GM12878 (cell line): Measurements from ENCODE around the gene SPON2. TPM values are rescaled to one million over a fixed set of nuclear protein-coding genes. Genes with fewer than 3 reads are reported as not detected.

ENCODE experiments used
- ATAC-seq: fragments of 200-7000 bp; cut with Tn5 transposase; 3 replicates; pipeline ENCODE4 v1.9.1; 2020; ENCODE audit warnings: mild to moderate bottlenecking, moderate library complexity
- BruUV-seq: library from RNA; stranded (reverse); fragments of 400-500 nt; replicated peaks from 2 replicates; lab custom pipeline; 2021; lab: Mats Ljungman, UMichigan
- CTCF ChIA-PET: fragments of 300-600 bp; sonication (Branson Sonifier 250); formaldehyde crosslinking; extraction: SDS; loops from one replicate; lab custom pipeline; 2021; ENCODE audit warnings: inconsistent platforms; lab: Yijun Ruan, JAX
- POLR2A ChIA-PET: fragments of 350-600 bp; formaldehyde crosslinking; extraction: SDS; loops from one replicate; lab custom pipeline; 2021; ENCODE audit warnings: inconsistent platforms; lab: Charles Lee
- RAD21 ChIA-PET: fragments of 300-600 bp; sonication (Branson Sonifier 250); formaldehyde crosslinking; loops from one replicate; lab custom pipeline; 2023; ENCODE audit warnings: antibody characterized with exemption; ENCODE audit not compliant: unreplicated experiment; lab: Charles Lee
- SMC1A ChIA-PET: fragments of 300-600 bp; sonication (Branson Sonifier 250); formaldehyde crosslinking; loops from one replicate; lab custom pipeline; 2023; ENCODE audit not compliant: unreplicated experiment, uncharacterized antibody; lab: Charles Lee
- DNase-seq: peaks from one replicate; pipeline ENCODE4 v3.0.0-alpha.2; 2011; ENCODE audit warnings: low read depth, low spot score
- FAIRE-seq: peaks from 3 replicates; lab custom pipeline; 2011; peaks lifted over from hg19 to GRCh38; lab: Jason Lieb, UNC
- H2AFZ ChIP-seq: 2 replicates; pipeline ENCODE4 v1.6.0; 2011; ENCODE audit warnings: low read depth, low read length, control low read depth; ENCODE audit not compliant: control insufficient read depth
- H3K27ac ChIP-seq: 2 replicates; pipeline ENCODE4 v1.5.1; 2011; ENCODE audit warnings: control low read depth; ENCODE audit not compliant: control insufficient read depth, insufficient read depth
- H3K27me3 ChIP-seq, 2 experiments: replicated peaks in 1 of 2; 2 replicates each; pipeline versions ENCODE4 v1.6.0 to v1.6.1; 2011; ENCODE audit warnings: low read length in 1 of 2; ENCODE audit not compliant: control insufficient read depth in 2 of 2, insufficient read depth in 2 of 2
- H3K36me3 ChIP-seq, 2 experiments: 2 replicates each; pipeline ENCODE4 v1.5.1; 2011; ENCODE audit warnings: low read length in 1 of 2; ENCODE audit not compliant: control insufficient read depth in 2 of 2, insufficient read depth in 2 of 2
- H3K4me1 ChIP-seq: 2 replicates; pipeline ENCODE4 v1.6.1; 2011; ENCODE audit warnings: mild to moderate bottlenecking, low read length, moderate library complexity, mixed read lengths; ENCODE audit not compliant: control insufficient read depth, insufficient read depth
- H3K4me2 ChIP-seq: 2 replicates; pipeline ENCODE4 v1.6.0; 2011; ENCODE audit warnings: control low read depth; ENCODE audit not compliant: control insufficient read depth, insufficient read depth
- H3K4me3 ChIP-seq: fragments of 200-600 bp; sonication (generic); 2 replicates; pipeline ENCODE4 v1.5.1; 2016
- H3K79me2 ChIP-seq: 2 replicates; pipeline ENCODE4 v1.6.0; 2011; ENCODE audit warnings: low read length; ENCODE audit not compliant: control insufficient read depth, insufficient read depth
- H3K9ac ChIP-seq: 2 replicates; pipeline ENCODE4 v1.8.0; 2011; ENCODE audit warnings: low read length, control low read depth, mixed read lengths; ENCODE audit not compliant: control insufficient read depth, insufficient read depth
- H3K9me3 ChIP-seq: replicated peaks from 3 replicates; pipeline ENCODE4 v1.5.1; 2011; ENCODE audit warnings: mild to moderate bottlenecking, low read length; ENCODE audit not compliant: control insufficient read depth, insufficient read depth
- H4K20me1 ChIP-seq: 2 replicates; pipeline ENCODE4 v1.6.0; 2011; ENCODE audit not compliant: control insufficient read depth, insufficient read depth
- CBX5 ChIP-seq: sonication (generic); IDR thresholded peaks from 2 replicates; pipeline ENCODE4 v1.6.1; 2016; ENCODE audit warnings: low read depth, moderate library complexity, mild to moderate bottlenecking, inconsistent platforms
- CEBPZ ChIP-seq: fragments of 150-350 bp; IDR thresholded peaks from 2 replicates; pipeline ENCODE4 v1.6.1; 2016; ENCODE audit warnings: low read depth, low read length
- CREM ChIP-seq: IDR thresholded peaks from 2 replicates; pipeline ENCODE4 v1.6.1; 2014; ENCODE audit warnings: antibody characterized with exemption, low read depth
- DPF2 ChIP-seq: fragments of 450-650 bp; IDR thresholded peaks from 2 replicates; pipeline ENCODE4 v1.6.1; 2017; ENCODE audit warnings: mild to moderate bottlenecking
- MXI1 ChIP-seq: fragments of 150-350 bp; IDR thresholded peaks from 2 replicates; pipeline ENCODE4 v1.6.1; 2011; ENCODE audit warnings: low read depth, mild to moderate bottlenecking, inconsistent platforms, low read length, improper control_type of control experiment
- NBN ChIP-seq: fragments of 450-650 bp; IDR thresholded peaks from 2 replicates; pipeline ENCODE4 v1.6.1; 2016
- NFIC ChIP-seq: IDR thresholded peaks from 2 replicates; pipeline ENCODE4 v1.6.1; 2012; ENCODE audit warnings: low read depth, mild to moderate bottlenecking, inconsistent platforms, low read length, moderate library complexity
- POLR2AphosphoS2 ChIP-seq: IDR thresholded peaks from 2 replicates; pipeline ENCODE4 v1.6.1; 2011; ENCODE audit warnings: low read depth, mild to moderate bottlenecking, low read length, improper control_type of control experiment, moderate library complexity
- SREBF2 ChIP-seq: IDR thresholded peaks from 2 replicates; pipeline ENCODE4 v1.6.1; 2012; ENCODE audit warnings: mild to moderate bottlenecking, low read length
- TBL1XR1 ChIP-seq: IDR thresholded peaks from 2 replicates; pipeline ENCODE4 v1.6.1; 2012; ENCODE audit warnings: low read depth, low read length, improper control_type of control experiment
- in situ Hi-C: fragments of 300-500 bp; cut with MboI; formaldehyde crosslinking; loops from 9 replicates; pipeline ENCODE4 v1.14.3; 2018; ENCODE audit warnings: mixed read lengths
- intact Hi-C: fragments of 100-400 bp; cut with micrococcal nuclease; formaldehyde crosslinking; loops from one replicate; pipeline ENCODE4 v1.14.2; 2022; ENCODE audit not compliant: unreplicated experiment
- polyA plus RNA-seq, 11 experiments: library from polyadenylated mRNA; depleted of rRNA in 4 of 11; unstranded in 6 of 11; stranded (reverse) in 5 of 11; fragments of >200 nt; fragmentation: Nextera tagmentation in 4 of 11; fragmentation: Illumina TruSeq in 1 of 11; extraction: Ambion mirVana in 4 of 11; extraction: Trizol in 1 of 11; gene quantifications; 1 replicate in 1 of 11; 2 replicates in 10 of 11; pipeline versions ENCODE4 v1.2.1 to v1.2.3, GENCODE V29; 2011 to 2016; ENCODE audit warnings: inconsistent platforms in 2 of 11, missing spikeins in 2 of 11, low read depth in 1 of 11
- total RNA-seq, 4 experiments: library from RNA; depleted of rRNA in 3 of 4; stranded (reverse); fragments of >200 nt in 3 of 4; fragmentation: Illumina TruSeq in 1 of 4; extraction: Trizol in 1 of 4; gene quantifications; 2 replicates each; pipeline versions ENCODE4 v1.2.1 to v1.2.3, GENCODE V29; 2013 to 2021

The SPON2 gene
- total and polyA plus RNA-seq, 10 of the 15 experiments (the other 5 are each of a cell fraction or from before 2014, with no cell fraction given): 1.1 to 11.2 (median 7.3) TPM

DNA sequence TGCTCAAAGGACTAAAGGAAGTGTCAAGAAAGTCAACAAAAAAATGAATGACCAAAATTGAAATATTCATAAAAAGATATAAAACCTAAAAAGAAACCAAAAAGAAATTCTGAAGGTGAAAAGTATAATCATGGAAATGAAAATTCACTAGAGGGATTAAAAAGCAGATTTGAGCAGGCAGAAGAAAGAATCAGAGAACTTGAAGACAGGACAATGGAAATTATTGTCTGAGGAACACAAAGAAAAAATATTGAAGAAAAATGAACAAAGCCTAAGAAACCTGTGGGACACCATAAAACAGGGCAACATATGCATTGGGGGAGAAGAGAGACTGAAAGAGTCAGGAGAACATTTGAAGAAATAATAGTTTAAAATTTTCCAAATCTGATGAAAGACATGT lies 9.9 kb upstream of the SPON2 start:
- no TSS peak for BruUV-seq
- H3K4me1 ChIP-seq: peaks cover 27% of the 10 kb centered on the region
- POLR2A ChIA-PET: interaction anchor here (2.8 kb wide), 1 partner anchor 21 kb away, joined by 14 read pairs; no protein-coding TSS in a partner anchor

GRCh38 chr4:1180663-1181062 lies 8.3 kb upstream of the SPON2 start:
- Histone ChIP-seq H4K20me1 (no peaks in the 10 kb centered on the region), H3K9me3 (peaks cover 17% of the 10 kb centered on the region), H2AFZ (no peak overlapping the region), H3K4me3 (no peak overlapping the region), H3K4me2 (no peak overlapping the region), H3K79me2 (no peaks in the 10 kb centered on the region), H3K36me3 (no peaks in the 10 kb centered on the region), H3K27me3 (no peaks in the 10 kb centered on the region), H3K27ac (no peak overlapping the region), H3K9ac (no peak overlapping the region), H3K4me1 (peaks cover 17% of the 10 kb centered on the region)
- TF ChIP-seq CBX5 (no peak), POLR2AphosphoS2 (no peak), CEBPZ (no peak), MXI1 (no peak), TBL1XR1 (no peak), DPF2 (no peak), SREBF2 (no peak), NFIC (no peak)
- RAD21 ChIA-PET: no interaction called here
- SMC1A ChIA-PET: interaction anchor here (0.5 to 1.5 kb wide), 3 partner anchors 10 to 598 kb away, joined by 3 to 4 read pairs (median 3); no protein-coding TSS in a partner anchor
- no TSS peak for BruUV-seq
- in situ Hi-C loops (no loop called here), intact Hi-C loops (loop anchor here (5.0 kb wide), 2 partner anchors 37 to 67 kb away; partner anchors contain the start of gene CTBP1)
- no peak for ATAC-seq
- no peak for FAIRE-seq
- CTCF ChIA-PET: interaction anchor here (2.1 kb wide), 1 partner anchor 13 kb away, joined by 5 read pairs; no protein-coding TSS in a partner anchor
- POLR2A ChIA-PET: no interaction called here
- DNase-seq: no peak

More for the DNA sequence above, 9.9 kb upstream of the SPON2 start:
- intact Hi-C loops (loop anchor here (5.0 kb wide), 2 partner anchors 35 to 65 kb away; partner anchors contain the start of gene CTBP1), in situ Hi-C loops (no loop called here)
- no peaks in the 10 kb centered on the region for H4K20me1 ChIP-seq
- ChIA-PET SMC1A (interaction anchor here (1.5 to 2.9 kb wide), 2 partner anchors 8 to 37 kb away, joined by 4 to 11 read pairs; no protein-coding TSS in a partner anchor), CTCF (interaction anchor here (1.4 to 2.2 kb wide), 2 partner anchors 10 to 14 kb away, joined by 3 to 6 read pairs; no protein-coding TSS in a partner anchor), RAD21 (interaction anchor here (1.9 kb wide), 1 partner anchor 15 kb away, joined by 6 read pairs; no protein-coding TSS in a partner anchor)
- H3K4me3 ChIP-seq: no peak overlapping the region
- peaks cover 17% of the 10 kb centered on the region for H3K9me3 ChIP-seq
- no peaks in the 10 kb centered on the region for H3K27me3 ChIP-seq
- FAIRE-seq (no peak), ATAC-seq (no peak), DNase-seq (no peak)
- H2AFZ ChIP-seq: no peak overlapping the region
- no peak overlapping the region for H3K4me2 ChIP-seq
- 0 out of 2 replicates have a peak, but pooled peaks have one; percentile 32 for TF ChIP-seq NBN
- no peak for TF ChIP-seq CREM
- H3K79me2 ChIP-seq: no peaks in the 10 kb centered on the region
- no peak overlapping the region for H3K27ac ChIP-seq
- H3K36me3 ChIP-seq: no peaks in the 10 kb centered on the region
- no peak overlapping the region for H3K9ac ChIP-seq
